Neural cell (in vitro differentiated cells): ENCODE data around the gene PDE7B.

Experiments used
- EP300 ChIP-seq: fragments of 450-650 bp; conservative IDR thresholded peaks from 2 replicates; pipeline ENCODE4 v1.6.1; 2014; ENCODE audit warnings: antibody characterized with exemption, mild to moderate bottlenecking, moderate library complexity; ENCODE audit not compliant: poor library complexity, severe bottlenecking
- EZH2 ChIP-seq: fragments of 200-600, 300-800 bp; shearing (Covaris generic), sonication (generic); IDR thresholded peaks from 2 replicates; pipeline ENCODE4 v1.6.1; 2014; ENCODE audit warnings: antibody characterized with exemption, low read length, borderline replicate concordance, mild to moderate bottlenecking; ENCODE audit not compliant: insufficient read depth, poor library complexity, severe bottlenecking
- POLR2AphosphoS5 ChIP-seq: IDR thresholded peaks from 2 replicates; pipeline ENCODE4 v1.6.1; 2012
- TAF1 ChIP-seq: IDR thresholded peaks from 2 replicates; pipeline ENCODE4 v1.6.1; 2012; ENCODE audit warnings: low read depth
- TF ChIP-seq, protein P1 (sequence below): fragments of 450-650 bp; IDR thresholded peaks from 2 replicates; pipeline ENCODE4 v1.5.1; 2014; ENCODE audit warnings: antibody characterized with exemption, mild to moderate bottlenecking, moderate library complexity; ENCODE audit not compliant: poor library complexity, severe bottlenecking

DNA sequence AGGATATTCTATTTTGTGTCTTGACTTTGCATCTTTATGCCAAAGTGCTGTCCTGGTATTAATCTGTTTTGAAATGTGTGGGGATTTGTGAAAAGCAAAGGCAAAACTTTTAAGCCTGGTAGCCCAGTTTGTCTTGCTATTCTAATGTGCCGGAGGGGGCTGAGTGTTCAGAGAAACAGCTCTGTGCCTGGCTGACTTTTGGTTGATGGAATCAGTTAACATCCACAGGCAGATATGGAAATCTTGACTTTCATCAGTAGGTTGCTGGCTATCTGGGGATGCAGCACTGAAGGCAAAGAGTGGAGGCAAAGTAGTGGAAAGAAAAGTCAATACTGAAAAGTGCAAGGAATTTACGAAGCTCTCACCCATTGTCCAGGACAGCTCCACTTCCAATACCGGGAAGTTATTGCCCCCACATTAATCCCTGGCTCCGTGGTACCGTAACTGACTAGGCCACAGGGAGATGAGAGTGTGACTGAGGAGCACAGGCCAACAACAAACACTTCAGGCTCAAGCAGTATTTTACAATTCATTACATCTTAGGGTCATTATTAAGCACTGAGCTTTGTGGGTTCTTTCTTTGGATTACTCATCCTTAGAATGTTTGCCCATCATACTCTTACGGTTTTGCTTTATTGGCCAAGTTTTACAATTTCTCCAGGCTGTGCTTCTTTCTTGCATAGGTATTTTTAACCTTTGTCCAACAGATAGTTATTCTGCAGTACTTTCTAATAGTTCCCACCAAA, 234.0 kb downstream of the PDE7B start:
- TF ChIP-seq POLR2AphosphoS5, result no peak
- TF ChIP-seq TAF1, result no peak
- no peak for TF ChIP-seq EZH2
- no peak for TF ChIP-seq EP300
- TF ChIP-seq, protein P1, sequence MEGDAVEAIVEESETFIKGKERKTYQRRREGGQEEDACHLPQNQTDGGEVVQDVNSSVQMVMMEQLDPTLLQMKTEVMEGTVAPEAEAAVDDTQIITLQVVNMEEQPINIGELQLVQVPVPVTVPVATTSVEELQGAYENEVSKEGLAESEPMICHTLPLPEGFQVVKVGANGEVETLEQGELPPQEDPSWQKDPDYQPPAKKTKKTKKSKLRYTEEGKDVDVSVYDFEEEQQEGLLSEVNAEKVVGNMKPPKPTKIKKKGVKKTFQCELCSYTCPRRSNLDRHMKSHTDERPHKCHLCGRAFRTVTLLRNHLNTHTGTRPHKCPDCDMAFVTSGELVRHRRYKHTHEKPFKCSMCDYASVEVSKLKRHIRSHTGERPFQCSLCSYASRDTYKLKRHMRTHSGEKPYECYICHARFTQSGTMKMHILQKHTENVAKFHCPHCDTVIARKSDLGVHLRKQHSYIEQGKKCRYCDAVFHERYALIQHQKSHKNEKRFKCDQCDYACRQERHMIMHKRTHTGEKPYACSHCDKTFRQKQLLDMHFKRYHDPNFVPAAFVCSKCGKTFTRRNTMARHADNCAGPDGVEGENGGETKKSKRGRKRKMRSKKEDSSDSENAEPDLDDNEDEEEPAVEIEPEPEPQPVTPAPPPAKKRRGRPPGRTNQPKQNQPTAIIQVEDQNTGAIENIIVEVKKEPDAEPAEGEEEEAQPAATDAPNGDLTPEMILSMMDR, result no peak
